DOHH2 (cell line): ENCODE data around the gene WDFY3.

ENCODE experiments used
- CTCF ChIP-seq: fragments of 200-600 bp; sonication (generic); IDR thresholded peaks from one replicate; pipeline ENCODE4 v1.5.1; 2014; ENCODE audit warnings: antibody characterized with exemption, mild to moderate bottlenecking, low read depth, low read length; ENCODE audit not compliant: poor library complexity, severe bottlenecking
- EZH2phosphoT487 ChIP-seq: fragments of 200-600 bp; sonication (generic); IDR thresholded peaks from 2 replicates; pipeline ENCODE4 v1.6.1; 2017; ENCODE audit warnings: borderline replicate concordance, mild to moderate bottlenecking, antibody characterized with exemption, low read length, moderate library complexity, mixed read lengths

GRCh38 chr4:84697159-84697558, 269.3 kb downstream of the WDFY3 start:
- TF ChIP-seq CTCF (no peak), EZH2phosphoT487 (no peak)
